GM03348 (cell line): Measurements from ENCODE around the gene SMYD3.
"Not testable (repeated sequence)": the region's sequence is repeated elsewhere in the genome, so short reads cannot be mapped to it uniquely, and the experiment has no call there.

ENCODE experiments used
- DNase-seq: peaks from one replicate; pipeline ENCODE4 v3.0.0; 2012; ENCODE audit warnings: low spot score

Gene SMYD3

GRCh38 chr1:245953876-245954660 lies 553.0 kb downstream of the SMYD3 start:
- no peak for DNase-seq

GRCh38 chr1:245952383-245953026 lies 554.6 kb downstream of the SMYD3 start:
- DNase-seq = no peak

DNA sequence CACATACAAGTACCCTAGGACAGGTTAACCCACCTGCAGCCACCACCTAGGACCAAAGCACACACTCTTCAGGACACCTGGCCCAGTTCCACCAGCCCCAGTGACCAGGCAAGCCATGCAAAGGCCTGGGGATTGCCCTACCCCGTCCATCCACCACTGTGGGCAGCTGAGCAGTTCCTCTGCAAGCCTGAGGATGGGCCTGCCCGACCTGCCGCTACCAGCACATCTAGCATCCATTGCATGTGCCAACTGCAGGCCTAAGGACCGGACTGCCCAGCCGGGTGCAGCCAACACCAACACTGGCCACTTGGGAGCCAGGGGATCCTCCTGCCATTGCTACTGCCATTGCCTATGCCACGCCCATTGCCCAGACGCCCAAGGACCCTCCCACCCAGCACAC lies 558.3 kb downstream of the SMYD3 start:
- DNase-seq = no peak

GRCh38 chr1:245946905-245947304 lies 560.2 kb downstream of the SMYD3 start:
- DNase-seq = peak; percentile 23

- DNase-seq = not testable (repeated sequence)
Measured at GRCh38 chr1:245945136-245945535, 561.9 kb downstream of the SMYD3 start.

- no peak for DNase-seq
Measured at GRCh38 chr1:245942856-245943255, 564.2 kb downstream of the SMYD3 start.

DNA sequence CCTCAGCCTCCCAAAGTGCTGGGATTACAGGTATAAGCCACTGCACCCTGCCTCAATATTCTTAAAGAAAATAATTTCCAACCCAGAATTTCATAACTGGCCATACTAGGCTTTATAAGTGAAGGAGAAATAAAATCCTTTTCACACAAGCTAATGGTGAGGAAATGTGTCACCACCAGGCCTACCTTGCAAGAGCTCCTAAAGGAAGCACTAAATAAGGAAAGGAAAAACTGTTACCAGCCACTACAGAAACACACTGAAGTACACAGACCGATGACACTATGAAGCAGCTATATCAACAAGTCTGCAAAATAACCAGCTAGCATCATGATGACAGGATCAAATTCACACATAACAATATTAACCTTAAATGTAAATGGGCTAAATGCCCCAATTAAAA lies 565.3 kb downstream of the SMYD3 start:
- not testable (repeated sequence) for DNase-seq

DNA sequence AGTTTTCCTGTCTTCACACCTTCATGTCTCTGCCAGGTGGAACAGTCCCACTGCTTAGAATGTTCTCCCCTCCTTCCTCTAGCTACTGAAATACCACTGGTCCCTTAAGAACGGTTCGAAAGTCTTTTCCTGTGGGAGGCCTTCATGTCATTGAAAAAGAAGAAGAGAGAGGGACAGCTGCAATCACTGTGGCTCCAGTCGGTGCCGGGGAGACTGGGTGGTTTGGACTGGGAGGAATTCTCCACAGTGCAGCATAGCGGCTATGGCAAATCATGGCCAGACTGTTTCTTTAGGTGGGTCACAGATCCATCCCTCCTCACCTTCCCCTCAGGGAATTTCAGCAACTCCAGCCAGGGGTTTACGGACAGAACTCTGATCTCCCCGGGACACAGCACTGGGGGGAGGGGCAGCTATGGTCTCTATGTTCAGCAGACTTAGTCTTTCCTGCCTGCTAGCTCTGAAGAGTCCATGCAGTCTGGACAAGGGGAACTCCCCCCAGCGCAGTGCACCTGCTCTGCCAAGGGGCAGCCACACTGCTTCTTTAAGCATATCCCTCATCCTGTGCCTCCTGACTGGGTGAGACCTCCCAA lies 567.2 kb downstream of the SMYD3 start:
- no peak for DNase-seq

- no peak for DNase-seq
Measured at GRCh38 chr1:245938046-245938435, 569.0 kb downstream of the SMYD3 start.

DNA sequence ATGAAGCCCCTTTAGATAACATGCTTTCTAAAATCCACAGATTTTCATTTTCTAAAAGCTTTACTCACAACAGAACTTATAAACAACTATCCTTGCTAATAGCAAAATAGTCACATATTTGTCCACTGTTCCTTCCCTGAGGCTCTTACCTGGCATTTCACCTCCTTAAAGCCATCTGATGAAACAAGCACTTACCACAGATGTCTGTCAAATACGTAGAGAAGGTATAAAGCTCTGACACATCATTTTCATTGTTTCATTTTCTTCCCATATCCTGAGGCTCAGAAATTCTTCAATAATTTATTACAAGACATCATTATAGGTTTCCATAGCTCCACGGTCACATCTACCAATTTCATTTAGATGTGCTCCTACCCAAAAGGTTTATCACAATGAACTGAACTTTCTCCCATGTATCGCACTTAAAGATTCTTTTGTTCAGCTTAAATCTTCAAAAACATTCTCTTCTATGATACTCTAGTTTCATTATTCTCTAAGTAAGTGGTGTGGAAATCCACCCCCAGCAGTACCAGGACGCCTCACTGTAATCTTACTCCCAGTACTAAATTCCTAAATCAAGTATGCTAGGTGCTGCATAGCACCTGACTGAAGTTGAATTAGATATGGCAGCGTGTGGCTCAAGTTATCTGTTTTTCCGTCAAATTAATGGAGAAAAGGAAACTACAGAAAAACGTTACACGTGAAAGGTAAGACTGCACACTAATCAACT lies 569.6 kb downstream of the SMYD3 start:
- no peak for DNase-seq

GRCh38 chr1:245934409-245934808 lies 572.7 kb downstream of the SMYD3 start:
- no peak for DNase-seq

GRCh38 chr1:245933431-245934045 lies 573.5 kb downstream of the SMYD3 start:
- no peak for DNase-seq

GRCh38 chr1:245932302-245932972 lies 574.6 kb downstream of the SMYD3 start:
- DNase-seq = no peak

DNA sequence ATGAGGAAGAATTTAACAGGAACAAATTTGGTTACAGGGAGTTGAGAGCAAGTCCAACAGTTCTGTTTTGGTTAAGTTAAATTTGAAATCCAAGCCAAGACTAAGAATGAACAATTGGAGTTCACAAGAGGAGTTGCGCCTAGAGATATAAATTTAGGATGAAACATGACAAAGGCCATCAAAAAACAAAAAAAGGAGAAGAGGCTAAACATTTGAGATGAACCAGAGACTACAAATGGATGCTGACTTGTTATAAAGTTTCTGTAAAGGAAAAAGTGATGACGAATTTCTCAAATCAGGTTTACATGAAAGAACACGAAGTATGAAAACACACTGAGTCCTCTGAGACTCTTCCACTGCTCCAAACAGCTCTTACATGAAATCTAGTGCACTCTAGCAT lies 575.6 kb downstream of the SMYD3 start:
- no peak for DNase-seq

GRCh38 chr1:245929224-245929623 lies 577.9 kb downstream of the SMYD3 start:
- no peak for DNase-seq

DNA sequence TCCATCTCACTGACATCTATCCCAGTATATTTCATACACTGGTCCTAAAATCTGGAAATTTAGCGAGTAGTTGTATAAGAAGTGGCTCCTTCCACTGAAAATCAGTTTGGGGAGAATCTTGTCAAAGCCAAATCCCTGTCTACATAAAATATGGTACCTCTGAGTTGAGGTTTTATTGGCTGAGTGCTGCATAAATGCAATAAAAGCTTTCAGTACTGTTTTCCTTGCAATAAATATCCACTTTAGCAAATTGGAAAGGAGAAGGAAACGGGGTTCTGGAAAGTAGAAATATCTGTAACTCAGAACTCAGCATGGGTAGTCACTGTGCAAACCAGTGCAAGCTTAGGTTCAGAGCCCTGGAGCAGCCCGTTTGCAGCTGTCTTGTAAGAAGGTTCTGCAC lies 580.2 kb downstream of the SMYD3 start:
- no peak for DNase-seq

- DNase-seq = no peak
Measured at GRCh38 chr1:245923215-245923614, 583.9 kb downstream of the SMYD3 start.

DNA sequence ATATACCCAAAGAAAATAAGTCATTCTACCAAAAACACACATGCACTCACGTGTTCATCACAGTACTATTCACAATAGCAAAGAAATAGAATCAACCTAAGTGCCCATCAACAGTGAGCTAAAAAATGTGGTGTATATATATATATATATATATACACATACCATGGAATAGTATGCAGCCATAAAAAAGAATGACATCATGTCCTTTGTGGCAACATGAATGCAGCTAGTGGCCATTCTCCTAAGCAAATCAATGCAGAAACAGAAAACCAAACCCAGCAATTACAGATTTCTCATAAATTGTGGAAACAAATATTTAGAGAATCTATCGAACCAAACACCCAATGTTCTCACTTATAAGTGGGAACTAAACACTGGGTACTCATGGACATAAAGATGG lies 585.7 kb downstream of the SMYD3 start:
- DNase-seq = no peak

- DNase-seq = no peak
Measured at GRCh38 chr1:245917403-245917802, 589.7 kb downstream of the SMYD3 start.

GRCh38 chr1:245915841-245916240 lies 591.2 kb downstream of the SMYD3 start:
- no peak for DNase-seq

DNA sequence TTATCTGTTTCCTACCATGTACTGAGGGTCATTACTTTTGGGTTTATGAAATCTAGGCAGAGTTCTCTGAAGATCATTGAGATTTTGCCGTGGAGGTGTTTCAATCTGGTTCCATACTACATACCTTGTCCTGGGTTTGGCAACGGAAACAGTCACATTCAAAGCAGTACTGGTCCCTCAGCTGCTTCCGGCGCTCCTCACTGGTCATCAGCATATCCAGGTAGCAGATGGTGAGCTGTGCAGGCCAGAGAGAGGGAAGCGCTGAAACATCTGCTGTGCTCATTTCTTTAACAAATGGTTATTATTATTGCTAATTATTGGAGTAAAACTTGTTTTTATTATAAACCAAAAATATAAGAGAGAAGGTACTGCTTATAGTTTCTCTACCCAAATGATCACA lies 591.7 kb downstream of the SMYD3 start:
- no peak for DNase-seq

DNA sequence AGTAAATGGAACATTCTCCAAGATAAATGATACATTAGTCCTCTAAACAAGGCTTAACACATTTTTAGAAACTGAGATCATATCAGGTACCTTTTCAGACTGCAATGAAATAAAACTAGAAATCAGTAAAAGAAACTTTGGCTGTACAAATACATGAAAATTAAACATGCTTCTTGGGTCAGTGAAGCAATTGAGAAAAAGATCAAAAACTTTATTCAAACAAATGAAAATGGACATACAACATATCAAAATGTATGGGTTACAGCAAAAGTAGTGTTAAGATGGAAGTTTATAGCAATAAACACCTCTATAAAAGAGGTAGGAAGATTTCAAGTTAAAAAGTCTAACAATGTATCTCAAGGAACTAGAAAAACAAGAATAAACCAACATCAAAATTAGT lies 598.5 kb downstream of the SMYD3 start:
- DNase-seq = no peak
